Loucy (cell line): ENCODE results near the gene ZNF555.

Source experiments
- EZH2phosphoT487 ChIP-seq: fragments of 200-600 bp; IDR thresholded peaks from 2 replicates; pipeline ENCODE4 v1.6.1; 2018; ENCODE audit warnings: antibody characterized with exemption, mild to moderate bottlenecking, moderate library complexity, borderline replicate concordance
- TF ChIP-seq, protein P1 (sequence below): fragments of 200-600 bp; sonication (generic); conservative IDR thresholded peaks from 2 replicates; pipeline ENCODE4 v1.5.1; 2014; ENCODE audit warnings: mild to moderate bottlenecking, antibody characterized with exemption, low read length

DNA sequence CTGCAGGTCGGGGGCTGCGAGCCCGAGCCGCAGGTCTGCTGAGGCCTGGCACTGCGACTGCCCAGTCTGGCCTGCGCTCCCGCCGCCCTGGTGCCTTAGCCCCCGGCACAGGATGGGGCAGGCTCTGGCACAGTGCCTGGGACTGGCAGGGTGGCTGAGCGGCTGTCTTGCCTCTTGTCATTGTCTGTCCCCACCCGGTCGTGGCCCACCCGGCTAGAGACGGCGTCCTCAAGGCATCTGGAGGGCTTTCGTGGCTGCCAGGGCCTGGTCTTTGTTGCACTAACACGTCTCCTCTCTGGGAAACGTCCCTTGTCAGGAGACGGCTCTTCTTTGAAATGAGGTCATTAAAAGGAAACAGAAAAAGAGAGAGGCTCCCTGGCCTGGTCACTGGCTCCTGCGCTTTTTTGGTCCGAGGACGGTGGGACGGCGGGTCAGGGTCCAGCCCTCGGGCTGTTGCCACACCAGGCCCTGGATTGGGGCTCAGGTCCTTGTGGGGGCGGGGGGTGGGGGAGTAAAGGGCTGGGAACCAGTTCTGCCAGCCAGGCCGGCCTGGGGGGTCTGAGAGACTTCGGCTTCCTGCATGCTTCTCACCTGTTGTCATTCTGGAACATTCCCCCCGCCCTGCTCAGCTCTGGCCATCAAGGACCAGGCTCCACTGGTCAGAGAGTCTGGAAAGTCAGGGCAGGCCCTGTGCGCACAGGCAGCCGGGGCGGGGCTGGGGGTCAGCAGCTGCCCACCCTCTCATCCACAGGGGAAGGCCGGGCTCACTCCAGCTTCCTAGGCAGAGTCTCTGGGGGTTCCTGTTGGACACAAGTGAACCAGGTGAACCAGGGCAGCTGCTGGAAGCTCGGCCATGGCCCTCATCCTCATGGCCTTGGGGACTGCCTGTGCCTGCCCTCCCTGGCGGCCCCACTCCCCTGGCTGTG, 27.8 kb upstream of the ZNF555 start:
- TF ChIP-seq, protein P1, sequence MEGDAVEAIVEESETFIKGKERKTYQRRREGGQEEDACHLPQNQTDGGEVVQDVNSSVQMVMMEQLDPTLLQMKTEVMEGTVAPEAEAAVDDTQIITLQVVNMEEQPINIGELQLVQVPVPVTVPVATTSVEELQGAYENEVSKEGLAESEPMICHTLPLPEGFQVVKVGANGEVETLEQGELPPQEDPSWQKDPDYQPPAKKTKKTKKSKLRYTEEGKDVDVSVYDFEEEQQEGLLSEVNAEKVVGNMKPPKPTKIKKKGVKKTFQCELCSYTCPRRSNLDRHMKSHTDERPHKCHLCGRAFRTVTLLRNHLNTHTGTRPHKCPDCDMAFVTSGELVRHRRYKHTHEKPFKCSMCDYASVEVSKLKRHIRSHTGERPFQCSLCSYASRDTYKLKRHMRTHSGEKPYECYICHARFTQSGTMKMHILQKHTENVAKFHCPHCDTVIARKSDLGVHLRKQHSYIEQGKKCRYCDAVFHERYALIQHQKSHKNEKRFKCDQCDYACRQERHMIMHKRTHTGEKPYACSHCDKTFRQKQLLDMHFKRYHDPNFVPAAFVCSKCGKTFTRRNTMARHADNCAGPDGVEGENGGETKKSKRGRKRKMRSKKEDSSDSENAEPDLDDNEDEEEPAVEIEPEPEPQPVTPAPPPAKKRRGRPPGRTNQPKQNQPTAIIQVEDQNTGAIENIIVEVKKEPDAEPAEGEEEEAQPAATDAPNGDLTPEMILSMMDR: no peak
- no peak for TF ChIP-seq EZH2phosphoT487
